Hepatocyte (in vitro differentiated cells): ENCODE results near the gene DHRS9. TPM values are rescaled to one million over a fixed set of nuclear protein-coding genes. Genes with fewer than 3 reads are reported as not detected.
A peak's percentile ranks its signal among the peaks of the same experiment; 100 is the strongest.

ENCODE experiments used
- DNase-seq: peaks from one replicate; pipeline ENCODE4 v3.0.0-alpha.2; 2016; ENCODE audit warnings: low spot score
- H2AFZ ChIP-seq: fragments of 200-600 bp; sonication (generic); 2 replicates; pipeline ENCODE4 v1.6.0; 2016; ENCODE audit warnings: antibody characterized with exemption, mild to moderate bottlenecking
- H3K27ac ChIP-seq: fragments of 200-600 bp; sonication (generic); 2 replicates; pipeline ENCODE4 v1.5.1; 2016; ENCODE audit warnings: mild to moderate bottlenecking
- H3K27me3 ChIP-seq: fragments of 200-600 bp; sonication (generic); 2 replicates; pipeline ENCODE4 v1.6.1; 2016
- H3K36me3 ChIP-seq: fragments of 200-600 bp; sonication (generic); replicated peaks from 2 replicates; pipeline ENCODE4 v1.5.1; 2016; ENCODE audit warnings: low read depth; ENCODE audit not compliant: insufficient read depth
- H3K4me1 ChIP-seq: fragments of 200-600 bp; sonication (generic); 2 replicates; pipeline ENCODE4 v1.5.1; 2016; ENCODE audit warnings: mild to moderate bottlenecking, moderate library complexity; ENCODE audit not compliant: insufficient read depth
- H3K4me2 ChIP-seq: fragments of 200-600 bp; sonication (generic); 2 replicates; pipeline ENCODE4 v1.6.0; 2016
- H3K4me3 ChIP-seq: fragments of 200-600 bp; sonication (generic); 2 replicates; pipeline ENCODE4 v1.5.1; 2016; ENCODE audit warnings: mild to moderate bottlenecking
- H3K79me2 ChIP-seq: fragments of 200-600 bp; sonication (generic); 2 replicates; pipeline ENCODE4 v1.6.0; 2017; ENCODE audit warnings: mild to moderate bottlenecking
- H3K9me2 ChIP-seq: fragments of 200-600 bp; sonication (generic); replicated peaks from 2 replicates; pipeline ENCODE4 v1.6.0; 2017; ENCODE audit warnings: mild to moderate bottlenecking; ENCODE audit not compliant: insufficient read depth
- H3K9me3 ChIP-seq: fragments of 200-600 bp; sonication (generic); 2 replicates; pipeline ENCODE4 v1.5.1; 2016; ENCODE audit warnings: low read depth, mild to moderate bottlenecking
- H4K20me1 ChIP-seq: fragments of 200-600 bp; sonication (generic); 2 replicates; pipeline ENCODE4 v1.6.0; 2016; ENCODE audit warnings: mild to moderate bottlenecking; ENCODE audit not compliant: insufficient read depth, poor library complexity, severe bottlenecking
- EZH2 ChIP-seq: fragments of 200-600 bp; sonication (generic); IDR thresholded peaks from 2 replicates; pipeline ENCODE4 v1.6.1; 2016; ENCODE audit warnings: antibody characterized with exemption, mild to moderate bottlenecking, borderline replicate concordance
- EZH2phosphoT487 ChIP-seq: fragments of 200-600 bp; sonication (generic); IDR thresholded peaks from one replicate; pipeline ENCODE4 v1.6.1; 2018; ENCODE audit warnings: antibody characterized with exemption, mild to moderate bottlenecking, low read depth, moderate library complexity; ENCODE audit not compliant: unreplicated experiment, severe bottlenecking
- WGBS: methylation state at CpG from one replicate; pipeline ENCODE4 v1.1.6; 2016; ENCODE audit warnings: low lambda C conversion rate; ENCODE audit errors: missing lambda C conversion rate; 5-methylcytosine and 5-hydroxymethylcytosine counted together
- polyA plus RNA-seq: library from polyadenylated mRNA; unstranded; fragments of >200 nt; fragmentation: Nextera tagmentation; extraction: Ambion mirVana; gene quantifications from 2 replicates; pipeline ENCODE4 v1.2.1, GENCODE V29; 2016
- total RNA-seq: library from RNA; depleted of rRNA; stranded (reverse); fragments of >200 nt; gene quantifications from 2 replicates; pipeline ENCODE4 v1.2.3, GENCODE V29; 2014
- TF ChIP-seq, protein P1 (sequence below): fragments of 200-600 bp; sonication (generic); IDR thresholded peaks from 2 replicates; pipeline ENCODE4 v1.5.1; 2016; ENCODE audit warnings: antibody characterized with exemption, mild to moderate bottlenecking; ENCODE audit not compliant: poor library complexity

The DHRS9 gene
- total RNA-seq (1.1 and 1.2 TPM in 2 replicates), polyA plus RNA-seq (2.2 and 3.1 TPM in 2 replicates)

DNA sequence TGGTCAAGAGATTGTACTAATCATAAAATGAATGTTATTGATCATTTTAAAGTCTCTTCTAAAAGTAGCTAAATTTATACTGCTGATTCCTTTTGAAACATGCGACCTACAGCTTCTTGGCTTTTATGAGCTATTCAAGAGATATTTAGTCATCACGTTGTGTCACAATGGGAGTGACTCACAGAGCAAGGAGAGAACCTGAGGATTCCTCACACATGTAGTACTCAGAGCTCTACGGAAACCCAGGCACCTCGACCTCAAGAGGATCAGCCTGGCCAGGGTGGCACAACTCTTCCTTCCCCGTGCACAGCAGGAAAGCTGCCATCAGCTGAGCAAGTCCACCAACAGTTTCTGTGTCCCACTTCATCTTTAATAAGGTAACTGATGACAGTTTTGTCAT, at the start of gene DHRS9:
DHRS9 (plus strand) TSS at position 223 of the 400 bp plus-strand sequence. CDS start 12,019 bp downstream, outside the sequence.
- Histone ChIP-seq H3K36me3 (no peaks in the 10 kb centered on the region), H3K4me2 (no peak within 1 kb of the TSS), H3K27me3 (no peaks in the 10 kb centered on the region), H3K9me3 (no peaks in the 10 kb centered on the region), H4K20me1 (no peaks in the 10 kb centered on the region), H3K4me1 (no peaks in the 10 kb centered on the region), H3K4me3 (no peak within 1 kb of the TSS), H3K27ac (peak within 1 kb of the TSS; percentile 38), H3K79me2 (no peaks in the 10 kb centered on the region), H3K9me2 (no peaks in the 10 kb centered on the region), H2AFZ (no peak within 1 kb of the TSS)
- TF ChIP-seq, protein P1, sequence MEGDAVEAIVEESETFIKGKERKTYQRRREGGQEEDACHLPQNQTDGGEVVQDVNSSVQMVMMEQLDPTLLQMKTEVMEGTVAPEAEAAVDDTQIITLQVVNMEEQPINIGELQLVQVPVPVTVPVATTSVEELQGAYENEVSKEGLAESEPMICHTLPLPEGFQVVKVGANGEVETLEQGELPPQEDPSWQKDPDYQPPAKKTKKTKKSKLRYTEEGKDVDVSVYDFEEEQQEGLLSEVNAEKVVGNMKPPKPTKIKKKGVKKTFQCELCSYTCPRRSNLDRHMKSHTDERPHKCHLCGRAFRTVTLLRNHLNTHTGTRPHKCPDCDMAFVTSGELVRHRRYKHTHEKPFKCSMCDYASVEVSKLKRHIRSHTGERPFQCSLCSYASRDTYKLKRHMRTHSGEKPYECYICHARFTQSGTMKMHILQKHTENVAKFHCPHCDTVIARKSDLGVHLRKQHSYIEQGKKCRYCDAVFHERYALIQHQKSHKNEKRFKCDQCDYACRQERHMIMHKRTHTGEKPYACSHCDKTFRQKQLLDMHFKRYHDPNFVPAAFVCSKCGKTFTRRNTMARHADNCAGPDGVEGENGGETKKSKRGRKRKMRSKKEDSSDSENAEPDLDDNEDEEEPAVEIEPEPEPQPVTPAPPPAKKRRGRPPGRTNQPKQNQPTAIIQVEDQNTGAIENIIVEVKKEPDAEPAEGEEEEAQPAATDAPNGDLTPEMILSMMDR = no peak
- TF ChIP-seq EZH2 = no peak
- peak; percentile 50 for DNase-seq
- 64% methylated on average over 5 of the region's 5 CpGs for WGBS

DNA sequence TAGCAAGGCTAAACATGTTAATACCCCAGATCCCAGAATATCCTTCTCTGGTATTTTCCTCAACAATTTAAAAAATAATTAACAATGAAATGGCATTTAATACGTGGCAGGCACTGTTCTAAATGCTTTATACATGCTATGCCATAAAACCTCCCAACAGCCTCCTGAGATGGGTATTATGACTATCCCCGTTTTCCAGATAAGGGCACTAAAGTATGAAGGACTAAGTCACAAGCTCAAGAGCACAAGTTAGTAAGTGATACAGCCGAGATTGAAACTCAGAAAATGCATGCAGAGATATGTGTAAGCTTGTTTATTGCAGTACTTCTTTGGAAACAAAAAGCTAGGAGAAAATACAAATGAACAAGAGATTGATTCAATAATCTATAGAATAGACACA, 46.2 kb upstream of the DHRS9 start:
- H3K79me2 ChIP-seq = no peaks in the 10 kb centered on the region
- no peak overlapping the region for H3K27ac ChIP-seq
- H3K27me3 ChIP-seq = no peaks in the 10 kb centered on the region
- H3K36me3 ChIP-seq = no peaks in the 10 kb centered on the region
- H3K4me3 ChIP-seq = no peak overlapping the region
- H3K9me2 ChIP-seq = no peaks in the 10 kb centered on the region
- DNase-seq = no peak
- WGBS = 39% methylated on average over 3 of the region's 3 CpGs
- H3K9me3 ChIP-seq = no peaks in the 10 kb centered on the region
- H3K4me1 ChIP-seq = no peaks in the 10 kb centered on the region
- H2AFZ ChIP-seq = no peak overlapping the region
- H3K4me2 ChIP-seq = no peak overlapping the region
- TF ChIP-seq, protein P1 = no peak
- TF ChIP-seq EZH2phosphoT487 = no peak
- H4K20me1 ChIP-seq = no peaks in the 10 kb centered on the region

DNA sequence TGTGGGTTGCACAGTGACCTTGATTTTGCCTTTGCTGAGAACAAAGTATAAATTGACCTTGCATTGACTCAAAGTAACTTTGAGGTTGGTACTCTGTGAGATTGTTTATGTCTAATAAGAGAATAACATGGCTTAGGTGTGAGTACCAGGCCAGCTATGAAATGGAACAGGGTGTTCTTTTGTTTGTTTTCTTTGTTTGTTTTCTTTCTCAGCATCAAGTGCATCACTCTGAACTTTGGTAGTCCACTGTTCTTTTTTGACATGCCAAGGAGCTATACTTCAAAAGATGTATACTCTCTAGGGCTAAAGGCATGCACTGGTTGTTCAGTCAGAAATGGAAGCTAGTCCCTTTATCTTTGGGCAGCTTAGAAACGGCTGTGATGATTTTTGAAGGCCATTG, 43.3 kb upstream of the DHRS9 start:
- Histone ChIP-seq H3K4me1 (no peaks in the 10 kb centered on the region), H3K79me2 (no peaks in the 10 kb centered on the region), H3K27ac (no peak overlapping the region), H2AFZ (no peak overlapping the region), H3K9me3 (no peaks in the 10 kb centered on the region), H4K20me1 (no peaks in the 10 kb centered on the region), H3K36me3 (no peaks in the 10 kb centered on the region), H3K27me3 (no peaks in the 10 kb centered on the region), H3K9me2 (no peaks in the 10 kb centered on the region), H3K4me2 (no peak overlapping the region), H3K4me3 (no peak overlapping the region)
- TF ChIP-seq EZH2phosphoT487 (no peak), EZH2 (no peak)
- TF ChIP-seq, protein P1 = no peak
- 68% methylated on average over 1 of the region's 1 CpG for WGBS
- DNase-seq = no peak

DNA sequence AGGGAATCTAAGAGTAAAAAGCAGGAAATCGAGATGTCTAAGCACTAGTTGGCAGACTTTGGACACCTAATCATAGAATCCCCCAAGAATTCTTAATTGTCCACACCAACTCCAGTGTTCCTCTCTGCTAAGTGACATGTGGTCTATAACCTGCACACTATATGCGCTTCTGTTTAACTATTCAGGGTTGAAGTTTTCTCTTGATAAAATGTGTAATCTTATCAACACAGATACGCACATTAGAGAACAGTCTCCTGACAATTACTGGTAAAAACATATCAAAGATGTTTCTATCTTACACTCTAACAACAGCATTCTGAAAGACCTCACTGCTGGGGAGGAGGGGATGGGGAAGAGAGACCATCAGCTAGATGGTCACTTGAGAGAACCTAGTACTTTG, 42.1 kb upstream of the DHRS9 start:
- no peak for DNase-seq
- Histone ChIP-seq H3K4me3 (no peak overlapping the region), H3K27ac (no peak overlapping the region), H4K20me1 (no peaks in the 10 kb centered on the region), H3K36me3 (no peaks in the 10 kb centered on the region), H3K9me3 (no peaks in the 10 kb centered on the region), H2AFZ (no peak overlapping the region), H3K79me2 (no peaks in the 10 kb centered on the region), H3K9me2 (no peaks in the 10 kb centered on the region), H3K27me3 (no peaks in the 10 kb centered on the region), H3K4me1 (no peaks in the 10 kb centered on the region), H3K4me2 (no peak overlapping the region)
- TF ChIP-seq, protein P1 = no peak
- TF ChIP-seq EZH2phosphoT487 (no peak), EZH2 (no peak)
- 88% methylated on average over 3 of the region's 3 CpGs for WGBS
